Right lobe of liver (tissue), 4 donors: ENCODE data around the gene CLDN15.

Experiments
- CTCF ChIP-seq, 4 donors: fragments of 200-600 bp in 3 of 4; fragments of 450-650 bp in 1 of 4; IDR thresholded peaks; one replicate each; pipeline versions ENCODE4 v1.5.1 to v1.8.0; 2016 to 2022; ENCODE audit warnings: antibody characterized with exemption in 4 of 4, mild to moderate bottlenecking in 2 of 4
- POLR2A ChIP-seq: fragments of 450-650 bp; IDR thresholded peaks from one replicate; pipeline ENCODE4 v1.6.1; 2017; ENCODE audit warnings: antibody characterized with exemption, mild to moderate bottlenecking
- donor health status: DM: no; HTN: no; CAD: no.
- donor health status: DM: no; HTN: no; CAD: no.
- donor health status: DM: no; HTN: yes; CAD: no.

GRCh38 chr7:101217388-101218235 lies 20.0 kb downstream of the CLDN15 start, which contains the start of the genes PLOD3 and ZNHIT1:
- TF ChIP-seq CTCF (IDR thresholded peaks at IDR 0.05) (peak; percentile 10 to 36 (median 24)), POLR2A (peak; percentile 68)
